Cardiac fibroblast (primary cell): ENCODE data around the gene TBC1D3B.
A peak's percentile ranks its signal among the peaks of the same experiment; 100 is the strongest.

ENCODE experiments used
- DNase-seq, 2 donors: peaks; one replicate each; pipeline versions ENCODE4 v3.0.0 to v3.0.0-alpha.2; 2010; ENCODE audit warnings: low read depth in 2 of 2
- H3K4me3 ChIP-seq, 2 donors: replicated peaks in 1 of 2; 1 replicate in 1 of 2; 2 replicates in 1 of 2; pipeline ENCODE4 v1.5.1; 2011; ENCODE audit warnings: low read depth in 2 of 2, low read length in 2 of 2, mild to moderate bottlenecking in 2 of 2, moderate library complexity in 1 of 2
- CTCF ChIP-seq: IDR thresholded peaks from one replicate; pipeline ENCODE4 v1.5.1; 2011; ENCODE audit warnings: low read depth, mild to moderate bottlenecking, low read length, inconsistent platforms

Gene TBC1D3B

GRCh38 chr17:36148559-36149295, 27.7 kb downstream of the TBC1D3B start:
- DNase-seq = peak; percentile 61 to 74
- TF ChIP-seq CTCF = peak; percentile 99
- H3K4me3 ChIP-seq = no peak overlapping the region

- DNase-seq = no peak
- TF ChIP-seq CTCF = no peak
- no peak overlapping the region for H3K4me3 ChIP-seq
Observed at GRCh38 chr17:36147601-36148000, 28.8 kb downstream of the TBC1D3B start.

GRCh38 chr17:36144981-36145729, 31.3 kb downstream of the TBC1D3B start:
- DNase-seq = no peak
- H3K4me3 ChIP-seq = no peak overlapping the region
- no peak for TF ChIP-seq CTCF

GRCh38 chr17:36144014-36144413, 32.4 kb downstream of the TBC1D3B start:
- H3K4me3 ChIP-seq = no peak overlapping the region
- no peak for TF ChIP-seq CTCF
- DNase-seq = no peak

GRCh38 chr17:36142806-36143205, 33.6 kb downstream of the TBC1D3B start:
- no peak for DNase-seq
- TF ChIP-seq CTCF = no peak
- no peak overlapping the region for H3K4me3 ChIP-seq

GRCh38 chr17:36142235-36142634, 34.2 kb downstream of the TBC1D3B start:
- no peak overlapping the region for H3K4me3 ChIP-seq
- no peak for TF ChIP-seq CTCF
- DNase-seq = no peak
